DMS79 treated with DMSO at 0.1 percent for 48 hours (cell line): ENCODE results near the gene CROCC2.
A peak's percentile ranks its signal among the peaks of the same experiment; 100 is the strongest.

Experiments
- DNase-seq: peaks from one replicate; lab custom pipeline; 2025; lab: John Stamatoyannopoulos, UW

CROCC2 gene

DNA sequence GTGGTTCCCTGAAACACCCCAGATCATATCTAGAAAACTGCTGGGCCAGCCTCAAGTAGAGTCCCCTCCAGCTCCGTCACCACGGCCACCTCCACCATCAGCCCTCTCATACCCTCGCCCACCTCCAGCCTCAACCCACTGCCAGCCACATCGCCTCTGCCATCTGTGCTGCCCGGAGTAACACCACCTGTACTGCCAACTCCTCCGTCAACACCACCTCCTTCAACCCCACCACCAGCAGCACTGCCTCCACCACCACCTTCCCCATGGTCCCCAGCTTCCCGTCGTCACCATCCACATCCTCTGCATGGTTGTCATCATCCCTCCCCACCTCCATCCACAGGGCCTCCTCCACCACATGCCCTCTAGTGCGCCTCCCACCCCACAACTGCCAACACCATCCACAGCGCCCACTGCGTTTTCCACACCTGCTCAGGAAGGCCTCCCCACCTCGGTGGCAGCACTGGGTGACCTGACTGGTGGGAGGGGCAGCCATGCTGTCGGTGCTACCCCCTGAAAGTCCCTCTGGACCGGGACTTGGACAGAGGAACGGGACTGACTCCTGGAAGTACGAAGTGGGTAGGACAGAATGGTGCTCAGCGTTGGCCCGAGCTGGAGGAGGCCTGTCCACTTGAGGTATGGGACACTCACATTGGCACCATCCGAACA, 93.9 kb downstream of the CROCC2 start:
- DNase-seq = no peak

GRCh38 chr2:241000831-241001321, 94.7 kb downstream of the CROCC2 start:
- no peak for DNase-seq

GRCh38 chr2:241001413-241002274, 95.5 kb downstream of the CROCC2 start:
- DNase-seq = no peak

GRCh38 chr2:241002275-241003046, 96.3 kb downstream of the CROCC2 start:
- no peak for DNase-seq

- DNase-seq = no peak
These were observed 96.9 kb downstream of the CROCC2 start for GRCh38 chr2:241003047-241003360.

GRCh38 chr2:241003369-241003768, 97.2 kb downstream of the CROCC2 start:
- no peak for DNase-seq

- DNase-seq = no peak
These were observed 97.9 kb downstream of the CROCC2 start for GRCh38 chr2:241003830-241004564.

- DNase-seq = no peak
These were observed 99.4 kb downstream of the CROCC2 start for GRCh38 chr2:241005569-241005968.

- DNase-seq = no peak
These were observed 100.3 kb downstream of the CROCC2 start for GRCh38 chr2:241006412-241006811.

- no peak for DNase-seq
These were observed 101.0 kb downstream of the CROCC2 start for GRCh38 chr2:241007111-241007510.

DNA sequence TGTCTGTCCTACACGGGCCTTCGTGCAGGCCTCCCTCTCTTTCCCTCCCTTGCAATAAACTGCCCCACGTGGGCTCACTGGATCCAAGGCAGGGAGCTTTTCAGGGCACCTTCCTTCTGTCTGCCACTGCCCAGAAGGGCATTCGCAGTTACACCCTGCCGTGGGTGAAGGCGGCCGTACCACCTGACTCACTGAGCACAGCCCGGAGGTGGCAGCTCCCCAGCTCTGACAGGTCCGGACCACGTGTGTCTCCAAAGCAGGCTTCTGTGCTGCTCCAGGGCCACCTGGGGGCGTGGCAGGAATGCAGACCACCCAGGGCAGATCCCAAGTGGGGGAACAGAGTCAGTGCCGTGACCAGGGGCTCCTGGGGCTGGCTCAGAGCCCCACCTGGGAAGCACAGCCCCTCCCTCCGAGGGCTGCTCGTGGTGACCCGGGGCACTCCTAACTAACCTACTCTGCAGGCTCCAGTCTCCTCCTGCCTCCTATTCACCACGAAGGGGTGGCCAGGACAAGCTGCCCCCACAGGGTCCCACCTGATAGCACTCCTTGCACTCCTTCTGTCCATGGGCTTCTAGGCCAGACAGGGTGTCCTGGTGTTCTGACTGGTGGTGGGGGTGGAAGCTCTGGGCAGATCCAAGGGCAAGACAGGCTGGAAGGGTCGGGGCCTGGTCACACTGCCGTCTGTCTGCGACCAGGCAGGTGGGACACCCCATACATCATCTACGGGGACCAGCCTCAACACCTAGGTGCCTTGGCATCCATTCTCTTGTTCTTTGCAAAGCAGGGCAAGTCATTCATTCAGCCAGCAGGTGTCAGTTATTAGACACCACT, 102.0 kb downstream of the CROCC2 start:
- no peak for DNase-seq

DNA sequence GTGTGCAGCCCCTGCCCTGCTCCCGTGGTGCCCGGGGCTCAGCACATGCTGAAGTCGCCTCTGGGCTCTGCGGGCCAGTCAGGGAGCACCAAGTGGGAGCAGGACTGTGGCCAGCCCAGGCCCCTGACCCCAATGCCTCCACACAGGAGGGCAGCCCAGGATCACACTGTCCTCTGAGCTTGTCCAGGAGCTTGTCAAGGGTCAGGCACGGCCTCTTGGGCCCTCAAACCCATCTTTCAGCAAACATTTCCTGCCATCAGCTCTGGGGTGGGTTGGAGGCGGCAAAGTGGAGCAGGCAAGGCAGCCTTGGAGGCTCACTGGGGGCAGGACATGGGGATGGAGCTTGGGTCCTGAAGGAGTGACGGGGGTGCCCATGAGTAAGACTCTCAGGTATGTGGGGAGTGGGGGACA, 102.6 kb downstream of the CROCC2 start:
- DNase-seq = no peak

- DNase-seq = no peak
These were observed 103.1 kb downstream of the CROCC2 start for GRCh38 chr2:241009191-241009590.

GRCh38 chr2:241009601-241010530, 103.7 kb downstream of the CROCC2 start:
- DNase-seq = peak; percentile 47

DNA sequence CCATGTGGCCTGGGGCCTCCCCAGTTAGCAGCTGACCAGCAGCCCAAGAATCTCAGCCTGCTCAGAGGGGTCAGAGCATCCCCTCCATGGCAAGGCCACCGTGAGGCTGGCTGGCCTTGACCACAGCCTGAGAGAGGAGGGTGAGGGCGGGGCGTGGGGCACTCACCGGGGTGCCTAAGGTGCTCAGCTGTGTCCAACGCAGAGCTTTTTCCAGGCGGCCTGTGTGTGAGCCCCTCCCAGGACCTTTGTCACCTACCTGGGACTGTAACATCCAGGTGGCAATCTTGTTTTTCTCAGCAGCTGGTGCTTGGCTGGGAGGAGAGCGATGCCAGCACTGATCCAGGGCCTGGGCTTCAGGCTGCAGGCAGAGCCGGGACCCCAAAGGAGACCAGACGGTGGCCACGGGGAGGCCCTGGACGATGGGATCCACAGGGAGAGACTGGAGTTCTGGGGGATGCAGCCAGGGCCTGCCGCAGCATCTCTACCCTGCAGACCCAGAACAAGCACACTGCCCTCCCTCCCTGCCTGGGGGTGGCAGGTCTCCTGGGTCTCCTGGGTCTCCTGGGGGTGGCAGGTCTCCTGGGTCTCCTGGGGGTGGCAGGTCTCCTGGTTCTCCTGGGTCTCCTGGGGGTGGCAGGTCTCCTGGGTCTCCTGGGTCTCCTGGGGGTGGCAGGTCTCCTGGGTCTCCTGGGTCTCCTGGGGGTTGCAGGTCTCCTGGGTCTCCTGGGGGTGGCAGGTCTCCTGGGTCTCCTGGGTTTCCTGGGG, 104.6 kb downstream of the CROCC2 start:
- no peak for DNase-seq

DNA sequence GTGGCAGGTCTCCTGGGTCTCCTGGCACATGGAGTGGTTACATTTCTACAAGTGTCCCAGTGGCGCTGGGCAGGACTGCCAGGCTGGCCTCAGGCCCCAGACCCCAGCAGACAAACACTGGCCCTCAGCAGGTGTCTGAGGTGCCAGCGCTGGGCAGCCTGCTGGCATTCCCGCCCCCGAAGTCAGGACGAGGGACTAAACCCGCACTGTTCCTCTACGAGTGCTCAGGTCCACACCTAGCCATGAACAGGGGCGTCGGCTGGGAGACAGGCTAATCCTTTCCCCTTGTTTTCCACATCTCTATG, 105.1 kb downstream of the CROCC2 start:
- DNase-seq = no peak

DNA sequence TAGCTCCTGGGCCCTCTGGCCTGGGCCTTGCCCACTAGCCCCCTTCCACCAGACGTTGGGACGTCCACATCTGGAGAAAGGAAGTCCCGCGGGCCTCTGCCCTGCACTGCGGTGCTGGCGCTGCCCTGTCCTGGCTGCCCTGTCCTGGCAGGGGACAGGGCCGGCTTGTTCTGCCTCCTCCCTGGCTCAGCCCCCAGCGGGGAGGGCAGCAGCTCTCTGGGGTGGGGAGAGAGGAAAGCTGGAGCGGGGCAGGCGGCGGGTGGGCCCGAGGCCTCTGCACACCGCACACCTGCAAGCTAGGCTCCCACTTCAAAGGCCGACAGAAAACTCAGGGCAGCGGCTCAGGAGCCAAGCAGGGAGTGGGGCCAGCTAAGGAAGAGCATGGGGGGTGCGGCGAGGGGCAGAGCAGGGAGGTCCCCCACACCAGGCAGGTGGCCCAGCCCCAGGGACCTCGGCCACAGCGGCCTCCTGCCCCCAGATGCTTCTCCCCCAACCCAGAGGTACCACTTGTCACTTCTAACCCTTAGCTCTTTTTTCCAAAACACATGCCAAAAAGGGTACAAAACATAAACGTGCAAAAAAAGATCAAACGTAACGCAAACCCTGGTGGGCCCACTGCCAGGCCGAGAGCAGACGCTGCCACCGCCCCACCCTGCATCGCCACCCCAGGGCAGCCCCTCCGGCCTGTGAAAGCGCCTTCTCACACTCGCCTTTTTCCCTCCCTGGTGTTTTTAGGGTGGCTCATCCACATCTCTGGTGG, 105.8 kb downstream of the CROCC2 start:
- DNase-seq = no peak

GRCh38 chr2:241014224-241014623, 108.1 kb downstream of the CROCC2 start:
- no peak for DNase-seq

DNA sequence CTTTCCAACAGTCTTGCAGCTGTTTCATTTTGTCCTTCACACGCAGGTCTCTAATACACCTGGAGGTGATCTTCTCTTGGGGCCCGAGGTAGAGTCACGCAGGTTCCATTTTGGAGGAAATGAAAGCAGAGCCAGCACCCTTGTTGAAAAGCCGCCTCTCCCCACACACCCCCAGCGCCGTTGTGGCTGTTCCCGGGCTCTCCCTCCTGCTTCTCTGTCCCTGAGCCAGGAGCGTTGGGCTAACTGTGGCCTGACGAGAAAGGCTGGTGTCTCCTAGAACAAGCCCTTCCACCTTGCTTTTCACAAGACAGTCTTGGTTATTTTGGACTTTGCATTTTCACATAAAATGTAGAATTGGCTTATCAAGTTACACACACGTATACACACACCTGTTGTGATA, 108.6 kb downstream of the CROCC2 start:
- DNase-seq = no peak
